Ascending aorta (tissue), 2 donors: ENCODE measurements around the gene MLNR. TPM values are rescaled to one million over a fixed set of nuclear protein-coding genes. Genes with fewer than 3 reads are reported as not detected.
A peak's percentile ranks its signal among the peaks of the same experiment; 100 is the strongest.

Experiments
- DNase-seq, 2 donors: peaks; one replicate each; pipeline ENCODE4 v3.0.0-alpha.2; 2019; ENCODE audit warnings: low spot score in 2 of 2
- H3K27ac ChIP-seq, 2 donors: fragments of 200-600 bp; sonication (generic); one replicate each; pipeline ENCODE4 v1.5.1; 2016 to 2017; ENCODE audit warnings: mild to moderate bottlenecking in 1 of 2
- H3K27me3 ChIP-seq: fragments of 200-600 bp; sonication (generic); one replicate; pipeline ENCODE4 v1.5.1; 2017
- H3K36me3 ChIP-seq, 2 donors: fragments of 200-600 bp; sonication (generic); one replicate each; pipeline ENCODE4 v1.5.1; 2016
- H3K4me1 ChIP-seq, 2 donors: fragments of 200-600 bp; sonication (generic); one replicate each; pipeline ENCODE4 v1.5.1; 2016 to 2017; ENCODE audit warnings: mild to moderate bottlenecking in 1 of 2
- H3K4me3 ChIP-seq, 2 donors: fragments of 200-600 bp; sonication (generic); one replicate each; pipeline ENCODE4 v1.5.1; 2016 to 2017; ENCODE audit warnings: mild to moderate bottlenecking in 1 of 2
- H3K9me3 ChIP-seq, 2 donors: fragments of 200-600 bp; sonication (generic); one replicate each; pipeline ENCODE4 v1.5.1; 2016
- intact Hi-C: fragments of 100-400 bp; cut with DNase I; formaldehyde crosslinking; loops from one replicate; pipeline ENCODE4 v1.15.1; 2023
- total RNA-seq: library from RNA; depleted of rRNA; stranded (reverse); fragments of >200 nt; gene quantifications from one replicate; pipeline ENCODE4 v1.1.0, GENCODE V29; 2016
- TF ChIP-seq, protein P1 (sequence below), 3 experiments: fragments of 200-600 bp in 2 of 3; fragments of 450-650 bp in 1 of 3; sonication (generic) in 2 of 3; IDR thresholded peaks; one replicate each; pipeline ENCODE4 v1.5.1; 2016 to 2019; ENCODE audit warnings: antibody characterized with exemption in 3 of 3, mild to moderate bottlenecking in 1 of 3, moderate library complexity in 1 of 3

MLNR gene
- total RNA-seq, 1 donor from 2014 or later, result not detected

DNA sequence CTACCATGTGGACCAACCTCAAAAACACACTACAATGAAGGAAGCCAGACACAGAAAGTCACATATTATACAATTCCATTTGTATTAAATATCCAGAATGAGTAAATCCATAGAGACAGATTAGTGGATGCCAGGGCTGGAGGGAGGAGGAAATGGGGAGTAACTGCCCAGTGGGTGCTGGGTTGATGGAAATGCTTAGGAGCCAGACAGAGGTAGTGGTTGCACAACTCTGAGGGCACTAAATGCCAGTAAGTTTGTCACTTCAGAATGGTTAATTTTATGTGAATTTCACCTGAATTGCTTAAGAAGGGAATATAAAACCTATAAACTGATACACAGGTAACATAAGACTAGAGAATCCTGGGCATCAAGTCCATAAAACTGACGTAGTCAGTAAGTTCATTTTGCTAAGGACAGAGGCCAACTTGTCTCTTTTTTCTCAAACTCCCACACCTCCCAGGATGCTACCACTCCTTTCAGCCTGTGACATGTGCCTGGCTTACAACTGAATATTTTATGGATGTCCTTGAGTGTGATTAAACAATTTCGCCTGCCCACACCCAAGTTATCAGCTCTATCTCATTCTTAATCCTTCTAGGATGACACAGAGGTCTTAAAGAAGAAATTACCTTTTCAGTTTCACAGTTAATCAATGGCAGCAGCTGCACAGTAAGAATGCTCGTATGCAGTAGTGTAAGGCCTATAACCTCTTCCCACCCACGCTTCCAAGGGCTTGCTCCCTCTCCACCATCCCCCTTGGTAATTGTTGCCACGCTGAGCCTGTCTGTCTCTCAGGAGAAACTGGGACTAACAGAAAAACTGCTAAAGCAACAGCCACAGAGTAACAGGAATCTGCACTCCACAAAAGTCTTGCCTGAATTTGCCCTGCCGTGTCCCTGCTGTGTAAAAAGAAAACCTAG, 5.9 kb upstream of the MLNR start:
- Histone ChIP-seq H3K27me3 (no peaks in the 10 kb centered on the region), H3K27ac (no peak overlapping the region), H3K9me3 (no peaks in the 10 kb centered on the region), H3K4me3 (no peak overlapping the region), H3K4me1 (no peaks in the 10 kb centered on the region), H3K36me3 (no peaks in the 10 kb centered on the region)
- TF ChIP-seq, protein P1, sequence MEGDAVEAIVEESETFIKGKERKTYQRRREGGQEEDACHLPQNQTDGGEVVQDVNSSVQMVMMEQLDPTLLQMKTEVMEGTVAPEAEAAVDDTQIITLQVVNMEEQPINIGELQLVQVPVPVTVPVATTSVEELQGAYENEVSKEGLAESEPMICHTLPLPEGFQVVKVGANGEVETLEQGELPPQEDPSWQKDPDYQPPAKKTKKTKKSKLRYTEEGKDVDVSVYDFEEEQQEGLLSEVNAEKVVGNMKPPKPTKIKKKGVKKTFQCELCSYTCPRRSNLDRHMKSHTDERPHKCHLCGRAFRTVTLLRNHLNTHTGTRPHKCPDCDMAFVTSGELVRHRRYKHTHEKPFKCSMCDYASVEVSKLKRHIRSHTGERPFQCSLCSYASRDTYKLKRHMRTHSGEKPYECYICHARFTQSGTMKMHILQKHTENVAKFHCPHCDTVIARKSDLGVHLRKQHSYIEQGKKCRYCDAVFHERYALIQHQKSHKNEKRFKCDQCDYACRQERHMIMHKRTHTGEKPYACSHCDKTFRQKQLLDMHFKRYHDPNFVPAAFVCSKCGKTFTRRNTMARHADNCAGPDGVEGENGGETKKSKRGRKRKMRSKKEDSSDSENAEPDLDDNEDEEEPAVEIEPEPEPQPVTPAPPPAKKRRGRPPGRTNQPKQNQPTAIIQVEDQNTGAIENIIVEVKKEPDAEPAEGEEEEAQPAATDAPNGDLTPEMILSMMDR (IDR thresholded peaks at IDR 0.05), result no peak
- DNase-seq, result no peak
- intact Hi-C loops, result no loop called here

GRCh38 chr13:49214917-49215376, 5.2 kb upstream of the MLNR start:
- no peak overlapping the region for H3K27ac ChIP-seq

DNA sequence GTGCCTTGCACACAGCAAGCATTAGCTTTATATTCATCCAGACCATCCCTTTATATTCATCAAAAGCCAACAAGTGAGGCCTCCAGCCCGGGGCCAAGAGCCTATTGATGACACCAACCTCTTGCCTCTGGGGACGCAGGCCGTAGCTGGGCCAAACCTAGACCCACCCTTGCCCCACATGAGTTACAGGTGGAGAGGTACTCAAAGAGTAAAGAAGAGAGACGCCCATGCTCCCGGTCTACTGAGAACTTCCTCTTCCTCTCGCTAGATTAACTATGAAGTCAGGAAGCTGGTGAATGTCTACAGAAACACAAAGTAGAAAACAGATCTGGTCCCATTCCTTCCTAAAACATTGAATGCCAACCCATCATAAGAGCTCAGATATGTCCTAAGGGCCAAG, 3.8 kb upstream of the MLNR start:
- DNase-seq, result no peak
- H3K36me3 ChIP-seq, result no peaks in the 10 kb centered on the region
- no peak overlapping the region for H3K4me3 ChIP-seq
- intact Hi-C loops, result no loop called here
- TF ChIP-seq, protein P1 (IDR thresholded peaks at IDR 0.05), result no peak
- no peaks in the 10 kb centered on the region for H3K9me3 ChIP-seq
- H3K27ac ChIP-seq, result no peak overlapping the region
- peaks cover 7% of the 10 kb centered on the region for H3K27me3 ChIP-seq
- H3K4me1 ChIP-seq, result no peaks in the 10 kb centered on the region

More at GRCh38 chr13:49214917-49215376, 5.2 kb upstream of the MLNR start:
- H3K4me1 ChIP-seq, result no peaks in the 10 kb centered on the region
- H3K4me3 ChIP-seq, result no peak overlapping the region
- TF ChIP-seq, protein P1 (IDR thresholded peaks at IDR 0.05), result peak in 1 of 3 experiments; percentile 4
- intact Hi-C loops, result no loop called here
- no peak for DNase-seq
- H3K9me3 ChIP-seq, result no peaks in the 10 kb centered on the region
- H3K27me3 ChIP-seq, result no peaks in the 10 kb centered on the region
- no peaks in the 10 kb centered on the region for H3K36me3 ChIP-seq

DNA sequence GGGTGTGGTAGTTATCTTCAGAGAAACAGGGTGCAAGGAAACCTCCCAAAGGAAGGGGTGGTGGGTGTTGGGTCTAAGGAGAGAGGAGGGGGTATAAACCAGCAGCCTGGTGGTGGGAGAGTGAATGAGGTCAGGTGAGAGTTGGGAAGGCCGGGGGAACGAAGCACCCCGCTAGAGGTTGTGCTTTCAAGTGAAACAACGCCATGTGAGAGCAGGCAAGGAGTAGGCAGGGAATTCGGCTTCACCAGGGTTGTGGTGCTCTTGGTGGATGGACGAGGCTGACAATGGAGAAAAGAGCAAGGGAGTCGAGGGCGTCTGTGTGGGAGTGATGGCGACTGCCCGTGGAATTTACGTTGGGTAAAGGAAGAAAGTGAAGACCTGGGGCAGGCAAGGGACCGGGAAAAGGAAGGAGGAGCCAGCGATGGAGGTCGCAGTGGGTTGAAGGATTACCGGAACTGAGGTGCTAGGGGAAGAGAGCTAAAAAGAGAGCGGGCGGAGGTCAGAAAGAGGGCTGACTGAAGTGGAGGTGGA, 2.1 kb upstream of the MLNR start:
- no peak for DNase-seq
- Histone ChIP-seq H3K9me3 (no peaks in the 10 kb centered on the region), H3K4me1 (no peaks in the 10 kb centered on the region), H3K27me3 (peaks cover 7% of the 10 kb centered on the region), H3K4me3 (no peak overlapping the region), H3K36me3 (no peaks in the 10 kb centered on the region), H3K27ac (no peak overlapping the region)
- intact Hi-C loops, result no loop called here
- TF ChIP-seq, protein P1 (IDR thresholded peaks at IDR 0.05), result no peak

GRCh38 chr13:49218493-49219051, 1.6 kb upstream of the MLNR start:
- Histone ChIP-seq H3K36me3 (no peaks in the 10 kb centered on the region), H3K27ac (no peak overlapping the region), H3K27me3 (peaks cover 7% of the 10 kb centered on the region), H3K9me3 (no peaks in the 10 kb centered on the region), H3K4me1 (no peaks in the 10 kb centered on the region), H3K4me3 (no peak overlapping the region)
- intact Hi-C loops, result no loop called here
- DNase-seq, result no peak
- TF ChIP-seq, protein P1 (IDR thresholded peaks at IDR 0.05), result no peak
